ENCODE data around the gene PRORP.

PRORP gene

DNA sequence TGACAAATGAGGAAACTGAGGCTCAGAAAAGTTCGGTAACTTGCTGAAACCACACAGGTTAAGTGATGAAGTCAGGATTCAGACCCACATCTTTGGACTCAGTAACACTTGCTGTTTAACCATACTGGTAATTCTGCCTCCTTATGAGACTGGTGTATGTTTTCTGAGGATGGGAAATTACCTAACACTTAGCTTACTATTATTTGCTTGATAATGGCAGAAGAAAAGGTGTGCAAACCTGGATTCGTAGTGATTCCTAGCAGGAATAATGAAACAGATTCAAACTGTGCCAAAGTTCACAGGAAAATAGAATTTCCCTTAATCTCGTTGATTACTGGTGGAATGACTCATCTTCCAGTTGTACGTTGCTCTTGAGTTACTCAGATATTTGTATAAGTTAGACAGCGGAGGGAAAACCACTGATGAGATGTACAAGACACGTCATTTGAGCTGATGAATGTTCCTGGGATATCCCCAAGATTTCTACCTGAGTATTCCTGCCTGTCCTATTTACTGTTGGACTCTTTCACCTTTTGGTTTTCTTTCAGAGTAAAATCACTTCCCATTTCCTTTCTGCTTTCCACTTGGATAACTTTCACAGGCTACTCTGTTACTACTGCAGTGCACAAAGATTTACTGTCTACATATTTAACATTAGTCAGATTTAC, 37.5 kb downstream of the PRORP start:
- H3K4me3 ChIP-seq (ENCODE audit: control insufficient read depth, low read depth, low read length) = no peak overlapping the region

GRCh38 chr14:35161231-35161630, 38.9 kb downstream of the PRORP start:
- no peak for TF ChIP-seq CTCF (IDR thresholded peaks at IDR 0.05; ENCODE audit: control insufficient read depth, insufficient read depth, low read depth, low read length, missing control alignments)
- H3K4me3 ChIP-seq (ENCODE audit: control insufficient read depth, low read depth, low read length) = no peak overlapping the region
- DNase-seq (ENCODE audit: low read depth) = no peak

More for the DNA sequence above, 37.5 kb downstream of the PRORP start:
- TF ChIP-seq CTCF (IDR thresholded peaks at IDR 0.05; ENCODE audit: control insufficient read depth, insufficient read depth, low read depth, low read length, missing control alignments) = no peak
- peak; percentile 78 for DNase-seq (ENCODE audit: low read depth)

DNA sequence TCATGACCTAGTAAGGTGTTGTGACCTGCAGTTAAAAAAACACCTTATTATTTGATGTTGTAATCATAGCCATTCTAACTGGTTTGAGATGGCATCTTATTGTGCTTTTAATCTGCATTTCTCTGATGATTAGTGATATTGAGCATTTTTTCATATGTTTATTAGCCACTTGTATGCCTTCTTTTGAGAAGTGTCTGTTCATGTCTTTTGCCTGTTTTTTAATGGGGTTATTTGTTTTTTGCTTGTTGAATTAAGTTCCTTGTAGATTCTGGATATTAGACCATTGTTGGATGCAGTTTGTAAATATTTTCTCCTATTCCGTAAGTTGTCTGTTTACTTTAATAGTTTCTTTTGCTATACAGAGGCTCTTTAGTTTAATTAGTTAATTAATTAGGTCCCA, 41.0 kb downstream of the PRORP start:
- DNase-seq (ENCODE audit: low read depth) = no peak
- TF ChIP-seq CTCF (IDR thresholded peaks at IDR 0.05; ENCODE audit: control insufficient read depth, insufficient read depth, low read depth, low read length, missing control alignments) = no peak

DNA sequence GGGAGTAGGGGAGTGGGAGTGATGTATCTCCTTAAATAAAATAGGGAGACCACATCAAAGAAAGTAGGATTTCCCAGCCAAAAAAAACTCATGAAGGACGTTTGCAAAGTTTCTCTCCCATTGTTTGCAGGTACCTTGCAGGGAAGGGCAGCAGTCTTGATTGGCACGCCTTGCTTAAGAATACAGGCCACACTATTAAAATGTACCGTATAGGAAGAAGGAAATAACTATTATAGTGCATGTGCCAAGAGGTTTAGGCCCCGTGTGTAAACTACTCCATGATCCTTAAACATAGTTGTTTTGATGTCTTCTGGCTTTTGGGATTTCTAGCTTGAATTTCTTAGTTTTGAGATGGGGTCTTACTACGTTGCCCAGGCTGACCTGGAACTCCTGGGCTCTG, 42.5 kb downstream of the PRORP start:
- no peak overlapping the region for H3K4me3 ChIP-seq (ENCODE audit: control insufficient read depth, low read depth, low read length)
- TF ChIP-seq CTCF (IDR thresholded peaks at IDR 0.05; ENCODE audit: control insufficient read depth, insufficient read depth, low read depth, low read length, missing control alignments) = no peak
- DNase-seq (ENCODE audit: low read depth) = no peak

More for the DNA sequence above, 41.0 kb downstream of the PRORP start:
- no peak overlapping the region for H3K4me3 ChIP-seq (ENCODE audit: control insufficient read depth, low read depth, low read length)

DNA sequence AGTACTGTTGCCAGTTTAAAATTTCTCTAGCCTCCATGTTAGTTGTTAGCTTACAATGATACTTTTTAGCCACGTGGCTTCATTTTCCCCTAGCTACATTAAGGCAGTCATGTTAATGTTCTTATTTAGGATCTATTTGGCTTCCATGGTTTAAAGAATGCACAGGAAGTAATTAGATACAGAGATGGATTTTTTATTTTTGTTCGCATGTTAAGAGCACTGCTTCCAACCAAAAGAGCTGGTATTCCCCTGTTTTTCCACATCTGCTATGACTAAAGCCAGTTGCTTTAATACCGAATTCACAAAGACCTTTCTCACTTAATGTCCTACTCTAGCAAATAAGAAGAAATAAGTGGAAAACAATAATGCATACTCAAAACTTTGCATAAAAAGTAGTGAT, 45.1 kb downstream of the PRORP start:
- no peak overlapping the region for H3K4me3 ChIP-seq (ENCODE audit: control insufficient read depth, low read depth, low read length)
- DNase-seq (ENCODE audit: low read depth) = no peak
- no peak for TF ChIP-seq CTCF (IDR thresholded peaks at IDR 0.05; ENCODE audit: control insufficient read depth, insufficient read depth, low read depth, low read length, missing control alignments)

Measured in AG09309 (cell line).